ENCODE results near the gene ALKBH8.

The ALKBH8 gene

DNA sequence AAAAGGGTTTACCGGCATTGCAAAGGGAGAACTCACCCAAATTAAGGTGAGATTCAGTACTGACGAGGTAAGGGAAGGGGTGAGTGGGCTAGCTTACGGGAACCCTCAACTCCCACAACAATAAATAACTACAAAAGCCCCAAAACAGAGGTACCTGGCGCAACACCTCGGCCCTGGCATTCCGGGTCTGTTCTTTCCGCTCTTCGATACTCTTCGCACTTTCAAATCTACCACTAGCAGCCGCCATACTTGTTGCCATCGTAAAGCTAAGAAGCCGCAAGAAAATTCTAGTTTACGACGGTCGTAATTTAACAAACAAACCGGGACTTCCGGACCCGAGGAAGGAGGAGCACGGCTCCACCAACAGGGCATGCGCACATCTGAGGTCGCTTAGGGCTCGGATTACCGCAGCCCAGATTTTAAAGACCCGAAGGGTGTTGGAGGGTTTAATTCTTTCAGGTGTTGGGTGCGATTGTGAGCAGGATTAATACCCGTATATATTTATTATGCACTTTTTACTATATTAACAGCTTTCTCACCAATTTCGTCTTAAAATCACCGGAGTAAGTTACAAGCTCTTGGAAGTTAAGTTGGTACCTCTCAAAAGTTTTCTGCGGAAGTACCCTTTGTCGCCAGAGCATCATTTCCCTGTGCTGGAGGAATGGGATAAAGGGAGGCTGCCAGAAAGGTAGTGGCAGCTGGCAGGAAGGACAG lies 107.8 kb downstream of the ALKBH8 start, which contains the start of gene CWF19L2:
CWF19L2 (minus strand) TSS at position 268 of the 714 bp plus-strand sequence; CDS start at position 259, 9 bp downstream.
- H3K27ac ChIP-seq (ENCODE audit: low read depth, low read length, poor library complexity, severe bottlenecking) = peak within 1 kb of the TSS; percentile 73

DNA sequence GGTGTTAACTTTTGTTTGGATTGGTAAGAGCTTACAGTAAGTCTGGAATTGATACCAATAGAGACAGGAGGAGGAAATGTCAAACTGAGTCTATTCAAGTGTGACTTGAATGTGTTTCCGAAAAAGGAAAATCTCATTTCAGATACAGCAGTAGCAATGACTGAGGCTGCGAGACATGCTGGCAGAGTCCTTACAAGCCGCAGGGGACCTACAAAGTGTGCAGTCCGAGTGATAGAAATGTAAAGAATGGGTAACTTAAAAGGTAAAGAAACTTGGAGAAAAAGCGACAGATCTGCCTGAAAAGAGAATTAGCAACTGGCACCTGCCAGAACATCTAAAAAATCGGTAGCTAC lies 108.4 kb downstream of the ALKBH8 start:
- Histone ChIP-seq H3K27me3 (ENCODE audit: insufficient read depth, low read length) (no peaks in the 10 kb centered on the region), H3F3A (ENCODE audit: insufficient read depth, low read length) (no peaks in the 10 kb centered on the region), H3K9ac (ENCODE audit: low read length) (peak overlapping the region; percentile 84), H3K79me2 (ENCODE audit: insufficient read depth, low read length) (peaks cover 25% of the 10 kb centered on the region), H4K20me1 (ENCODE audit: insufficient read depth, low read length) (no peaks in the 10 kb centered on the region), H2AFZ (ENCODE audit: low read length) (peak overlapping the region; percentile 50; the same call in 1 of the 2 replicates), H3K4me2 (ENCODE audit: low read length) (peak overlapping the region; percentile 96), H3K36me3 (ENCODE audit: insufficient read depth, low read length) (peaks cover 18% of the 10 kb centered on the region), H3K9me2 (ENCODE audit: low read depth, low read length) (no peaks in the 10 kb centered on the region), H3K27ac (ENCODE audit: low read depth, low read length, poor library complexity, severe bottlenecking) (peak overlapping the region; percentile 73), H3K9me3 (ENCODE audit: low read length) (no peaks in the 10 kb centered on the region), H3K4me3 (ENCODE audit: low read depth, low read length, poor library complexity, severe bottlenecking) (peak overlapping the region; percentile 84), H3K4me1 (ENCODE audit: insufficient read depth, low read length, severe bottlenecking) (peaks cover 25% of the 10 kb centered on the region)
- TF ChIP-seq, protein P1, sequence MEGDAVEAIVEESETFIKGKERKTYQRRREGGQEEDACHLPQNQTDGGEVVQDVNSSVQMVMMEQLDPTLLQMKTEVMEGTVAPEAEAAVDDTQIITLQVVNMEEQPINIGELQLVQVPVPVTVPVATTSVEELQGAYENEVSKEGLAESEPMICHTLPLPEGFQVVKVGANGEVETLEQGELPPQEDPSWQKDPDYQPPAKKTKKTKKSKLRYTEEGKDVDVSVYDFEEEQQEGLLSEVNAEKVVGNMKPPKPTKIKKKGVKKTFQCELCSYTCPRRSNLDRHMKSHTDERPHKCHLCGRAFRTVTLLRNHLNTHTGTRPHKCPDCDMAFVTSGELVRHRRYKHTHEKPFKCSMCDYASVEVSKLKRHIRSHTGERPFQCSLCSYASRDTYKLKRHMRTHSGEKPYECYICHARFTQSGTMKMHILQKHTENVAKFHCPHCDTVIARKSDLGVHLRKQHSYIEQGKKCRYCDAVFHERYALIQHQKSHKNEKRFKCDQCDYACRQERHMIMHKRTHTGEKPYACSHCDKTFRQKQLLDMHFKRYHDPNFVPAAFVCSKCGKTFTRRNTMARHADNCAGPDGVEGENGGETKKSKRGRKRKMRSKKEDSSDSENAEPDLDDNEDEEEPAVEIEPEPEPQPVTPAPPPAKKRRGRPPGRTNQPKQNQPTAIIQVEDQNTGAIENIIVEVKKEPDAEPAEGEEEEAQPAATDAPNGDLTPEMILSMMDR (IDR thresholded peaks at IDR 0.05; ENCODE audit: low read length) = no peak
- TF ChIP-seq EZH2 (IDR thresholded peaks at IDR 0.05; ENCODE audit: borderline replicate concordance, low read length) = no peak

More for the DNA sequence above, 107.8 kb downstream of the ALKBH8 start, which contains the start of gene CWF19L2:
- peak within 1 kb of the TSS; percentile 84 for H3K4me3 ChIP-seq (ENCODE audit: low read depth, low read length, poor library complexity, severe bottlenecking)
- peak within 1 kb of the TSS; percentile 96 for H3K4me2 ChIP-seq (ENCODE audit: low read length)
- H3K9me2 ChIP-seq (ENCODE audit: low read depth, low read length) = no peaks in the 10 kb centered on the region
- no peaks in the 10 kb centered on the region for H3K9me3 ChIP-seq (ENCODE audit: low read length)
- no peaks in the 10 kb centered on the region for H3K27me3 ChIP-seq (ENCODE audit: insufficient read depth, low read length)
- peaks cover 17% of the 10 kb centered on the region for H3K36me3 ChIP-seq (ENCODE audit: insufficient read depth, low read length)
- H2AFZ ChIP-seq (ENCODE audit: low read length) = peak within 1 kb of the TSS; percentile 50; the same call in 1 of the 2 replicates
- no peak for TF ChIP-seq EZH2 (IDR thresholded peaks at IDR 0.05; ENCODE audit: borderline replicate concordance, low read length)
- TF ChIP-seq, protein P1 (IDR thresholded peaks at IDR 0.05; ENCODE audit: low read length) = no peak
- H3K79me2 ChIP-seq (ENCODE audit: insufficient read depth, low read length) = peaks cover 25% of the 10 kb centered on the region
- H4K20me1 ChIP-seq (ENCODE audit: insufficient read depth, low read length) = no peaks in the 10 kb centered on the region
- H3K9ac ChIP-seq (ENCODE audit: low read length) = peak within 1 kb of the TSS; percentile 84
- peaks cover 25% of the 10 kb centered on the region for H3K4me1 ChIP-seq (ENCODE audit: insufficient read depth, low read length, severe bottlenecking)
- no peaks in the 10 kb centered on the region for H3F3A ChIP-seq (ENCODE audit: insufficient read depth, low read length)

DNA sequence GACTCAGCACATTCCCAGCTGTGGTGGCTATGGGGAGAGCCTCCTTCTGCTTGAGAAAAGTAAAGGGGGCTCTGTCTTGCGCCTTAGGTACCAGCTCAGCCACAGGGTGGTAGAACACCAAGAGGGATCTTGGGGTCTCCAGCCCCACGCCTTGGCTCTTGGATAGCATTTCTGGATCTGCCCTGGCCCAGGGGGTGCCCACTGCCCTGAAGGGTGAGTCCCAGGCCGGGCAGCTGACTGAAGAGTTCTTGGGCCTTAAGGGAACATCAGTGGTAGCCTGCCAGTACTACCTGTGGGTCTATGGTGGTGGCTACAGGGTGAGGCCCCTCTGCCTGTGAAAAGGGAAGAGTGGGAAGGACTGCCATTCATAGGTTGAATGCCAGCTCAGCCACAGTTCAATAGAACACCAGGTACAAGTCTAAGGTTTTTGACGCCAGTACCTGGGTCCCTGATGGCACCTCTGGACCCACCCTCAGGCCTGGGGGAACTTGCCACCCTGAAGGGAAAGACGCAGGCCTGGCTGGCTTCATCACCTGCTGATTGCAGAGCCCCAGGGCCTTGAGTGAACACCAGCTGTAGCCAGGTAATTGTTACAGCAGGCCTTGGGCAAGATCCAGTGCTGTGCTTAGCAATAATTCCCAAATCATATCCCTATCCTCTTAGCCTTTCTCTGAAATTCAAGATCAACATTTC lies 111.8 kb downstream of the ALKBH8 start:
- Histone ChIP-seq H3K9me3 (ENCODE audit: low read length) (no peaks in the 10 kb centered on the region), H2AFZ (ENCODE audit: low read length) (no peak overlapping the region), H3K36me3 (ENCODE audit: insufficient read depth, low read length) (peaks cover 35% of the 10 kb centered on the region), H4K20me1 (ENCODE audit: insufficient read depth, low read length) (no peaks in the 10 kb centered on the region), H3K9ac (ENCODE audit: low read length) (no peak overlapping the region), H3K4me2 (ENCODE audit: low read length) (no peak overlapping the region), H3K4me3 (ENCODE audit: low read depth, low read length, poor library complexity, severe bottlenecking) (no peak overlapping the region), H3K79me2 (ENCODE audit: insufficient read depth, low read length) (peaks cover 44% of the 10 kb centered on the region), H3K27me3 (ENCODE audit: insufficient read depth, low read length) (no peaks in the 10 kb centered on the region), H3F3A (ENCODE audit: insufficient read depth, low read length) (no peaks in the 10 kb centered on the region), H3K27ac (ENCODE audit: low read depth, low read length, poor library complexity, severe bottlenecking) (no peak overlapping the region), H3K4me1 (ENCODE audit: insufficient read depth, low read length, severe bottlenecking) (peaks cover 25% of the 10 kb centered on the region), H3K9me2 (ENCODE audit: low read depth, low read length) (no peaks in the 10 kb centered on the region)
- no peak for TF ChIP-seq EZH2 (IDR thresholded peaks at IDR 0.05; ENCODE audit: borderline replicate concordance, low read length)
- TF ChIP-seq, protein P1 (IDR thresholded peaks at IDR 0.05; ENCODE audit: low read length) = no peak
